Activated naive CD8-positive, alpha-beta T cell (primary cell): ENCODE data around the gene NF2.
A peak's percentile ranks its signal among the peaks of the same experiment; 100 is the strongest.

Experiments used
- H3K27ac Mint-ChIP-seq: one replicate; pipeline ENCODE4 v1.8.0; 2021; ENCODE audit warnings: mixed read lengths
- H3K27me3 Mint-ChIP-seq: one replicate; pipeline ENCODE4 v1.8.0; 2021; ENCODE audit warnings: mixed read lengths
- H3K36me3 Mint-ChIP-seq: one replicate; pipeline ENCODE4 v1.8.0; 2021; ENCODE audit warnings: mixed read lengths
- H3K4me1 Mint-ChIP-seq: one replicate; pipeline ENCODE4 v1.8.0; 2021; ENCODE audit warnings: low read depth, mixed read lengths
- H3K4me3 Mint-ChIP-seq: one replicate; pipeline ENCODE4 v1.8.0; 2021; ENCODE audit warnings: mild to moderate bottlenecking, mixed read lengths
- H3K9me3 Mint-ChIP-seq: one replicate; pipeline ENCODE4 v1.8.0; 2021; ENCODE audit warnings: low read depth, mixed read lengths

The NF2 gene

DNA sequence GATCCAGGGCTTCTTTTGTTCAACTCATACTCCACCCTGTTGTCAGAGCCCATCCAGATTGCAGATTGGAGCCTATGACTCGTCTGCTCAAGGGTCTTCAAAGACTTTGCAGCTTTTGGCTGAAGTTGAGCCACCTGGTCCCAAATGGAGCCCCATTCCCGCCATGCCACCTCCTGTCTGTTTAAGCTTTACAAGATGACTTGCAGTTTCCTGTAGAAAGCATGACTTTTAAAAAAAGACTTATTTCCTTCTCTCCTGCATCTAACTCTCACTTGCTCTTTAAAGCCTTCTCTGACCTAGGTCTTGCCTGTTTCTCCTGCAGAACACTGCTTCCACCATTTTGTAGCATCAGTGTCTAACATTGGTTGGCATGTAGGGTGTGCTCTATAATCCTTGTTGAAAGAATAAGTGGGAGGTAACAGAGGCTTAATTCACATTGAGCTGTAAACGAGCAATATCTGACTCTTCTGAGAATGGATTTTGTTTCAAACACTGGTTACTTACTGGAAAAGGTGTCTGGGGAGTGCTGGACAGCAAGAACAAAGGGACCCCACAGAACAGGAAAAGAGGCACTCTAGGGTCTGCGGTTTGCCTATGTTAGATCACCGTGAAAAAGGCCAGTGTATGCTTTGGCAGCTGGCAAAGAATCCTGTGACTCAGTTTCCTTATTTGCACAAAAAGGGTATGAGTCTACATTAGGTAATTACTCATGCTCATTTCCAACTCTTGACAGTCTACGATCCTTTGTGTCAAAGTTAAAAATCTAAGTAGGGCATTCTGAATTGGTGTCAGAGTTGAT lies 30.3 kb downstream of the NF2 start:
- Mint-ChIP-seq H3K27ac (peak overlapping the region; percentile 30), H3K36me3 (peaks cover 4% of the 10 kb centered on the region), H3K27me3 (no peaks in the 10 kb centered on the region), H3K9me3 (no peaks in the 10 kb centered on the region), H3K4me1 (peaks cover 31% of the 10 kb centered on the region), H3K4me3 (no peak overlapping the region)

- H3K9me3 Mint-ChIP-seq = no peaks in the 10 kb centered on the region
- H3K4me3 Mint-ChIP-seq = no peak overlapping the region
- H3K27me3 Mint-ChIP-seq = no peaks in the 10 kb centered on the region
- peaks cover 22% of the 10 kb centered on the region for H3K4me1 Mint-ChIP-seq
- no peak overlapping the region for H3K27ac Mint-ChIP-seq
- H3K36me3 Mint-ChIP-seq = peaks cover 11% of the 10 kb centered on the region
Measured at GRCh38 chr22:29634847-29635246, 31.4 kb downstream of the NF2 start.

DNA sequence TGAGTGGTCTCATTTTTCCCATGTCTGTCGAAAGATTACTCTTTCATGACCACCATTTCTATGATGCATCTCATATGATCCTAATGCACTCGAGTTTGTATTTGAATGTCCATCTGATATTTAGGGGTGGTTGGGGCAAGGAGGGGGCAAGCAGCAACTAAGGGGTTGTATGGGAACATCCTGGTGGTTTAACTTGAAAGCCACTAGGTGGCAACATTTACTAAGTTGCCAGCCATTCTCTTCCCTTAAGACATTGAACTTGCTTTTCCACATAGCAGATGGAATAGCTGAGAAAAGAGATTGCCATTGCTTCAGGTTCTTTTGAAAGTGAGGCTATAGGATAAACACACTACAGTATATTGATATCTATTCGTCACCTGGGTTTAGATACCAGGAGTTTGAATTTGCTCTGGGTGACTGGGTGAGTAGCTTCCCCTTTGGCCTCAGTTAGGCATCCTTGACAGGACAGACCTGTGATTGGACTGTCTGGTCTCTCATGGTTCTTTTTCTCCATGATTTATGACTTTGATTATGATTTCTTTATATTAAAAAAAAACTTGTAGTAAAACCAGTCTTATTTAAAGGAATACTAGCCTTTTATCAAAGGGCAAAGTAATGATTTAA lies 32.4 kb downstream of the NF2 start:
- no peaks in the 10 kb centered on the region for H3K27me3 Mint-ChIP-seq
- peak overlapping the region; percentile 28 for H3K27ac Mint-ChIP-seq
- H3K9me3 Mint-ChIP-seq = no peaks in the 10 kb centered on the region
- H3K36me3 Mint-ChIP-seq = peaks cover 11% of the 10 kb centered on the region
- no peak overlapping the region for H3K4me3 Mint-ChIP-seq
- peaks cover 22% of the 10 kb centered on the region for H3K4me1 Mint-ChIP-seq

GRCh38 chr22:29636751-29637150 lies 33.3 kb downstream of the NF2 start:
- Mint-ChIP-seq H3K27me3 (no peaks in the 10 kb centered on the region), H3K9me3 (no peaks in the 10 kb centered on the region), H3K4me3 (no peak overlapping the region), H3K4me1 (peaks cover 21% of the 10 kb centered on the region), H3K27ac (no peak overlapping the region), H3K36me3 (peaks cover 11% of the 10 kb centered on the region)

DNA sequence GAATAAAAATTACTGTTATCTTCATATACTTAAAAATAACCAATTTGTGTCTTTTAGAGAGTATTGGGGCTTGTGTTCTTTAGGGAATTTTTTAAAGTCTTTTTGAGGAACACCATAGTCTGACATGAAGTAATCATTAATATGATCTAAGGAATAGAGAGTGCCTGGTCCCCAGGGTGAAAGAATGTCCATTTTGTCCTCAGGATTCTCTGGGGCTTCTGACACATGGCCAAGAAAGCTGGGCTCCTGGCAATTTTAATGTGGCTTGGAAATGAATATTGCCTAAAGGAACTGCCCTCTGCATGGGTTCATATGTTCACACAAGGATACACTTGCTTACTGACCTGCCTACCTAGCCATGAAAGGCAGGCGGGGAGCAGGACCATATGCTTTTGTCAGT lies 33.7 kb downstream of the NF2 start:
- peaks cover 14% of the 10 kb centered on the region for H3K36me3 Mint-ChIP-seq
- H3K27ac Mint-ChIP-seq = no peak overlapping the region
- H3K4me1 Mint-ChIP-seq = peaks cover 19% of the 10 kb centered on the region
- no peak overlapping the region for H3K4me3 Mint-ChIP-seq
- H3K27me3 Mint-ChIP-seq = no peaks in the 10 kb centered on the region
- no peaks in the 10 kb centered on the region for H3K9me3 Mint-ChIP-seq

DNA sequence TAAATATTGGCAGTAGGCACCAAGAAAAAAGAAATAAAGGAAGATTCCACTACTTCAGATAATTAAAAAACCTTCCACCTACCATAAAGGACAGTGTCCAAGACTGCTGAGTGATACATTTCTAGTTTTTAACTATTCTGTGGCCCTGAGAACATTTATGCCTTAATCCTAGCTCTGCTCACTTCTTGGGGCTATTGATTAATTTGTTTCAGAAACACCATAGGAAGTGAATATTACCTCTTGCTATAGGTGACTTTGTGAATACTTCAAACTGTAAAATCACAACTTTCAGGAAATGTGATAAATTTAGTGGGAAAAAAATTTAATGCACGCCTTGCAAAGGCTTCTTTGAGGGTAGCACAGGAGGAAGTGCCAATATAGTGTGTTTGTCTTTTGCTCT lies 35.2 kb downstream of the NF2 start:
- no peaks in the 10 kb centered on the region for H3K9me3 Mint-ChIP-seq
- H3K36me3 Mint-ChIP-seq = peaks cover 16% of the 10 kb centered on the region
- H3K4me3 Mint-ChIP-seq = no peak overlapping the region
- no peak overlapping the region for H3K27ac Mint-ChIP-seq
- H3K27me3 Mint-ChIP-seq = no peaks in the 10 kb centered on the region
- peaks cover 9% of the 10 kb centered on the region for H3K4me1 Mint-ChIP-seq

GRCh38 chr22:29639096-29639495 lies 35.7 kb downstream of the NF2 start:
- Mint-ChIP-seq H3K27ac (no peak overlapping the region), H3K4me3 (no peak overlapping the region), H3K9me3 (no peaks in the 10 kb centered on the region), H3K4me1 (peaks cover 6% of the 10 kb centered on the region), H3K27me3 (no peaks in the 10 kb centered on the region), H3K36me3 (peaks cover 16% of the 10 kb centered on the region)

- Mint-ChIP-seq H3K4me3 (no peak overlapping the region), H3K4me1 (no peaks in the 10 kb centered on the region), H3K9me3 (no peaks in the 10 kb centered on the region), H3K27ac (peak overlapping the region; percentile 7), H3K36me3 (peaks cover 19% of the 10 kb centered on the region), H3K27me3 (no peaks in the 10 kb centered on the region)
Measured at GRCh38 chr22:29641042-29641699, 37.7 kb downstream of the NF2 start.

- H3K27me3 Mint-ChIP-seq = no peaks in the 10 kb centered on the region
- no peak overlapping the region for H3K27ac Mint-ChIP-seq
- H3K9me3 Mint-ChIP-seq = no peaks in the 10 kb centered on the region
- no peaks in the 10 kb centered on the region for H3K4me1 Mint-ChIP-seq
- H3K36me3 Mint-ChIP-seq = peaks cover 19% of the 10 kb centered on the region
- H3K4me3 Mint-ChIP-seq = no peak overlapping the region
Measured at GRCh38 chr22:29641700-29642330, 38.4 kb downstream of the NF2 start.

DNA sequence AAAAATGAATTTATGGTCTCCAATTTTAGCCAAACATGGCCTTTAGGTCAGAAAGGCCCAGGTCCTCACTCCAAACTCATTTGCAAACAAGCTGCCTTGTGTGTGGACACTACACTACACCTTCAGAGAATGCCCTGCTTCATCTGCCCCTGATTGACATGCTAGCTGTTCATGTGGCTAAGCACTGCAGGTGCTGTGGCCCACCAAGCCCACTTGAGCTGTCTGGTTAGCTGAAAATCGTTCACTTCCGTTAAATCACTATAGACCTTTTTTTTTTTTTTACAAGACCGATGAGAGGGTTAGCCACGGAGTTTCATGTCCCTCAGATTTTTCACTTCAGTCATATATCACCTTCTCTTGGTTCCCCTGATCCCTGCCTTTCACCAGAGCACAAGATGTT lies 39.3 kb downstream of the NF2 start:
- Mint-ChIP-seq H3K27ac (no peak overlapping the region), H3K36me3 (peaks cover 21% of the 10 kb centered on the region)

DNA sequence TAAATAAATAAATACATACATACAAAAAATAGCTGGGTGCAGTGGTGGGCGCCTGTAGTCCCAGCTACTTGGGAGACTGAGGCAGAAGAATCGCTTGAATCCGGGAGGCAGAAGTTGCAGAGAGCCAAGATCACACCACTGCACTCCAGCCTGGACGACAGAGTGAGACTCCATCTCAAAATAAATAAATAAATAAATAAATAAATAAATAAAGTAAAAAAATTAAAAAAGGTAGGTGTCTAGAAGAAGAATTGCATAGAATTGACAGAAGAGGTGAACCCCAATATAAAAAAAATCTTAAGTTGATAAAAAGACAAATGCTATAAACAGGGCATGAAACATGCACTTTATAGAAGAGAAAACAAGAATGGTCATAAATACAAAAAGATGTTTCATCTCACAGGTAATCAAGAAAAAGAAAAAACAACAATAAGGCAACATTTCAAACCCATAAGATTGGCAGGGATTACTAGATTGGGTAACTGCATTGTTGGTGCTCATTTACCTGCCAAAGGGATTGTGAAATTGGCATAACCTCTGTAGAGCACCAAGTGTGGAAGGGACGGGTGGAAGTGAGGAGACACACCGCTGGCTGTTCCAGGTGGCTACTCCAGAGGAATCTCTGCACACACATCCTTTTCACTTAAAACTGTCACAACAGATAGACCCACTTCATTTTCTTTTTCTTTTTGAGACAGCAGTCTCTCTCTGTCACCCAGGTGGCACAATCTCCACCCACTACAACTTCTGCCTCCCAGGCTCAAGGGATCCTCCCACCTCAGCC lies 44.7 kb downstream of the NF2 start:
- Mint-ChIP-seq H3K4me3 (no peak overlapping the region), H3K27ac (no peak overlapping the region), H3K27me3 (no peaks in the 10 kb centered on the region), H3K4me1 (no peaks in the 10 kb centered on the region), H3K9me3 (no peaks in the 10 kb centered on the region), H3K36me3 (peaks cover 7% of the 10 kb centered on the region)

More for the DNA sequence above, 39.3 kb downstream of the NF2 start:
- Mint-ChIP-seq H3K9me3 (no peaks in the 10 kb centered on the region), H3K4me3 (no peak overlapping the region), H3K4me1 (no peaks in the 10 kb centered on the region), H3K27me3 (no peaks in the 10 kb centered on the region)

DNA sequence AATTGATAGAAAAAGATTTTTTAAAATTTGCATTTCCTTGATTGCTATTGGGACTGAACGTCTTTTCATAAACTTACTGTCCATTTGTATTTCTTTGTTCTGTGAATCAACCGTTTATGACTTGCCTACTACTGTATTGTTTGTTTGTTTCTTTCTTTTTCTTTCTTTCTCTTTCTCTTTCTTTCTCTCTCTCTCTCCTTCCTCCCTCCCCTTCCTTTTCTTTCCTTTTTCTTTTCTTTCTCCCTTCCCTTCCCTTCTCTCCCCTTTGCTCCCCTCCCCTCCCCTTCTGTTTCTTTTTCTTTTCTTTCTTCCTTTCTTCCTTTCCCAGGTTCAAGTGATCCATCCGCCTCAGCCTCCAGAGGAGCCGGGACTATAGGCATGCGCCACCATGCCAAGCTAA lies 46.9 kb downstream of the NF2 start:
- Mint-ChIP-seq H3K27ac (no peak overlapping the region), H3K27me3 (no peaks in the 10 kb centered on the region), H3K4me1 (no peaks in the 10 kb centered on the region), H3K36me3 (peaks cover 7% of the 10 kb centered on the region), H3K9me3 (no peaks in the 10 kb centered on the region), H3K4me3 (no peak overlapping the region)

GRCh38 chr22:29651652-29652051 lies 48.2 kb downstream of the NF2 start:
- no peaks in the 10 kb centered on the region for H3K9me3 Mint-ChIP-seq
- no peak overlapping the region for H3K4me3 Mint-ChIP-seq
- H3K27me3 Mint-ChIP-seq = no peaks in the 10 kb centered on the region
- no peak overlapping the region for H3K27ac Mint-ChIP-seq
- H3K36me3 Mint-ChIP-seq = peaks cover 6% of the 10 kb centered on the region
- H3K4me1 Mint-ChIP-seq = no peaks in the 10 kb centered on the region

DNA sequence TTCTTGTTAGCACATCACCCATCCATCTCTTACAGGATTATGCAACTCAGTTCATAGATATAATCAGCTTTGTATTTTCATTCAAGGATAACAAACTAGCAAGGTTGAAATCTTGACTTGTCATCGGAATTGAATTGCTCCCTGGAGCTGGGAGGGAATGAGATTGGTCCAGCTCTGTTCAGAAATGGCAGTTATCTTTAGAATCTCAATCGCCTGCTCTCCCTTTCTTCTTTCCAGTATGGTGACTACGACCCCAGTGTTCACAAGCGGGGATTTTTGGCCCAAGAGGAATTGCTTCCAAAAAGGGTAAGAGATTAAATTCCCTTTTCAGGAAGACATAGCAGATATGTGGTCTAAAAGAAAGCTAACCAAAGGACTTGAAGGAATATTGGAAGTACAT lies 51.0 kb downstream of the NF2 start:
- H3K4me3 Mint-ChIP-seq = no peak overlapping the region
- H3K27me3 Mint-ChIP-seq = no peaks in the 10 kb centered on the region
- no peaks in the 10 kb centered on the region for H3K9me3 Mint-ChIP-seq
- peaks cover 2% of the 10 kb centered on the region for H3K36me3 Mint-ChIP-seq
- no peaks in the 10 kb centered on the region for H3K4me1 Mint-ChIP-seq
- H3K27ac Mint-ChIP-seq = no peak overlapping the region
